H9 (cell line): ENCODE data around the gene RAB19. TPM values are rescaled to one million over a fixed set of nuclear protein-coding genes. Genes with fewer than 3 reads are reported as not detected.

ENCODE experiments used
- DNase-seq: peaks from one replicate; pipeline ENCODE4 v3.0.0-alpha.2; 2017
- H2AFZ ChIP-seq: one replicate; pipeline ENCODE4 v1.6.1; 2013; ENCODE audit warnings: mild to moderate bottlenecking, low read length, control low read depth, moderate library complexity
- H2AK5ac ChIP-seq: 2 replicates; pipeline ENCODE4 v1.6.1; 2013; ENCODE audit warnings: low read length, control low read depth, mixed read lengths; ENCODE audit not compliant: insufficient read length
- H2BK120ac ChIP-seq: one replicate; pipeline ENCODE4 v1.6.1; 2013; ENCODE audit warnings: low read depth, mild to moderate bottlenecking, low read length, control low read depth, inconsistent platforms; ENCODE audit not compliant: poor library complexity, severe bottlenecking
- H2BK12ac ChIP-seq: 2 replicates; pipeline ENCODE4 v1.6.1; 2013; ENCODE audit warnings: low read length, control low read depth, mixed read lengths, low read depth; ENCODE audit not compliant: insufficient read length
- H2BK15ac ChIP-seq: 2 replicates; pipeline ENCODE4 v1.6.1; 2013; ENCODE audit warnings: low read depth, low read length, control low read depth
- H2BK20ac ChIP-seq: one replicate; pipeline ENCODE4 v1.6.1; 2013; ENCODE audit warnings: low read depth, mild to moderate bottlenecking, low read length, control low read depth, inconsistent platforms; ENCODE audit not compliant: poor library complexity, severe bottlenecking
- H2BK5ac ChIP-seq: 2 replicates; pipeline ENCODE4 v1.6.1; 2013; ENCODE audit warnings: low read length, control low read depth, mixed read lengths; ENCODE audit not compliant: insufficient read length
- H3K14ac ChIP-seq: 2 replicates; pipeline ENCODE4 v1.6.1; 2013; ENCODE audit warnings: low read length, control low read depth; ENCODE audit not compliant: insufficient read depth
- H3K18ac ChIP-seq: 2 replicates; pipeline ENCODE4 v1.6.1; 2013; ENCODE audit warnings: low read depth, mild to moderate bottlenecking, mixed read lengths, low read length, control low read depth; ENCODE audit not compliant: insufficient read length
- H3K23ac ChIP-seq: 2 replicates; pipeline ENCODE4 v1.6.1; 2013; ENCODE audit warnings: low read length, control low read depth, mixed read lengths, low read depth; ENCODE audit not compliant: insufficient read length
- H3K23me2 ChIP-seq: 2 replicates; pipeline ENCODE4 v1.6.1; 2013; ENCODE audit warnings: low read depth, mild to moderate bottlenecking, mixed read lengths, low read length, control low read depth; ENCODE audit not compliant: insufficient read length, poor library complexity, severe bottlenecking
- H3K27ac ChIP-seq: 2 replicates; pipeline ENCODE4 v1.5.1; 2013; ENCODE audit warnings: low read length, control low read depth, mixed read lengths, low read depth; ENCODE audit not compliant: insufficient read length
- H3K27me3 ChIP-seq: 2 replicates; pipeline ENCODE4 v1.6.1; 2013; ENCODE audit warnings: low read length, control low read depth, inconsistent platforms; ENCODE audit not compliant: insufficient read depth
- H3K4ac ChIP-seq: 2 replicates; pipeline ENCODE4 v1.6.1; 2013; ENCODE audit warnings: low read depth, mild to moderate bottlenecking, control low read depth, inconsistent platforms, low read length, moderate library complexity
- H3K4me1 ChIP-seq: 2 replicates; pipeline ENCODE4 v1.6.1; 2013; ENCODE audit warnings: low read length, control low read depth, inconsistent platforms; ENCODE audit not compliant: insufficient read depth
- H3K4me2 ChIP-seq: 2 replicates; pipeline ENCODE4 v1.6.1; 2013; ENCODE audit warnings: low read length, control low read depth, mixed read lengths; ENCODE audit not compliant: insufficient read length, insufficient read depth
- H3K56ac ChIP-seq: 2 replicates; pipeline ENCODE4 v1.6.1; 2013; ENCODE audit warnings: low read depth, mild to moderate bottlenecking, mixed read lengths, low read length, control low read depth; ENCODE audit not compliant: insufficient read length
- H3K79me1 ChIP-seq: 2 replicates; pipeline ENCODE4 v1.6.1; 2013; ENCODE audit warnings: low read depth, mild to moderate bottlenecking, moderate library complexity, low read length, control low read depth, inconsistent platforms; ENCODE audit not compliant: insufficient read depth, poor library complexity, severe bottlenecking
- H3K79me2 ChIP-seq: 2 replicates; pipeline ENCODE4 v1.6.1; 2013; ENCODE audit warnings: low read length, control low read depth, inconsistent platforms; ENCODE audit not compliant: insufficient read depth
- H3K9ac ChIP-seq: 2 replicates; pipeline ENCODE4 v1.6.1; 2013; ENCODE audit warnings: low read length, control low read depth, mixed read lengths; ENCODE audit not compliant: insufficient read length; ENCODE audit errors: extremely low read depth
- H3K9me3 ChIP-seq: one replicate; pipeline ENCODE4 v1.6.1; 2013; ENCODE audit warnings: low read depth, low read length, inconsistent platforms; ENCODE audit not compliant: control insufficient read depth
- H3T11ph ChIP-seq: one replicate; pipeline ENCODE4 v1.6.1; 2013; ENCODE audit warnings: mild to moderate bottlenecking, low read length, control low read depth, inconsistent platforms
- H4K20me1 ChIP-seq: one replicate; pipeline ENCODE4 v1.6.1; 2013; ENCODE audit not compliant: control insufficient read depth, insufficient read length, insufficient read depth
- H4K5ac ChIP-seq: 2 replicates; pipeline ENCODE4 v1.6.1; 2013; ENCODE audit warnings: low read depth, mild to moderate bottlenecking, mixed read lengths, low read length, control low read depth; ENCODE audit not compliant: insufficient read length
- H4K8ac ChIP-seq: replicated peaks from 2 replicates; pipeline ENCODE4 v1.6.1; 2013; ENCODE audit warnings: low read length, control low read depth, mixed read lengths, low read depth; ENCODE audit not compliant: insufficient read length
- H4K91ac ChIP-seq: 2 replicates; pipeline ENCODE4 v1.6.1; 2013; ENCODE audit warnings: low read depth, mild to moderate bottlenecking, moderate library complexity, mixed read lengths, low read length, control low read depth; ENCODE audit not compliant: insufficient read length
- H3K27ac Mint-ChIP-seq, 3 experiments: 2 replicates in 2 of 3; 3 replicates in 1 of 3; pipeline ENCODE4 v1.8.0; 2020 to 2021; ENCODE audit warnings: mixed read lengths in 3 of 3, mild to moderate bottlenecking in 1 of 3, moderate library complexity in 1 of 3
- H3K27me3 Mint-ChIP-seq: 2 replicates; pipeline ENCODE4 v1.8.0; 2021; ENCODE audit warnings: low read depth, mild to moderate bottlenecking, moderate library complexity, mixed read lengths
- H3K36me3 Mint-ChIP-seq, 3 experiments: 2 replicates in 2 of 3; 3 replicates in 1 of 3; pipeline ENCODE4 v1.8.0; 2020 to 2021; ENCODE audit warnings: low read depth in 3 of 3, mixed read lengths in 3 of 3; ENCODE audit not compliant: insufficient read depth in 1 of 3
- H3K4me1 Mint-ChIP-seq, 2 experiments: 2 replicates each; pipeline ENCODE4 v1.8.0; 2020; ENCODE audit warnings: mixed read lengths in 2 of 2
- H3K4me3 Mint-ChIP-seq, 2 experiments: 2 replicates in 1 of 2; 3 replicates in 1 of 2; pipeline ENCODE4 v1.8.0; 2020 to 2021; ENCODE audit warnings: mild to moderate bottlenecking in 2 of 2, mixed read lengths in 2 of 2, moderate library complexity in 1 of 2
- H3K9me3 Mint-ChIP-seq, 2 experiments: 2 replicates in 1 of 2; 3 replicates in 1 of 2; pipeline ENCODE4 v1.8.0; 2020; ENCODE audit warnings: mild to moderate bottlenecking in 2 of 2, mixed read lengths in 2 of 2, moderate library complexity in 1 of 2
- CTCF ChIP-seq: fragments of 200-600 bp; sonication (generic); conservative IDR thresholded peaks from 3 replicates; pipeline ENCODE4 v1.8.0; 2021; ENCODE audit warnings: antibody characterized with exemption, mild to moderate bottlenecking
- WGBS: extraction: QIAGEN DNeasy Blood & Tissue Kit; methylation state at CpG from one replicate; pipeline ENCODE4 v1.1.7; 2013; ENCODE audit warnings: missing lambda C conversion rate, low lambda C conversion rate, mixed read lengths; ENCODE audit not compliant: insufficient read length; ENCODE audit errors: extremely low coverage; 5-methylcytosine and 5-hydroxymethylcytosine counted together
- total RNA-seq: library from RNA; stranded (reverse); gene quantifications from 2 replicates; pipeline ENCODE4 v1.2.1, GENCODE V29; 2021

The RAB19 gene
- total RNA-seq, 1 experiment from 2014 or later: 15.1 TPM

GRCh38 chr7:140475747-140476333, 72.0 kb downstream of the RAB19 start:
- Histone ChIP-seq H3K23ac (no peak overlapping the region), H3K56ac (no peak overlapping the region), H4K91ac (no peak overlapping the region), H3K18ac (no peak overlapping the region), H3K4ac (no peak overlapping the region), H2AK5ac (no peak overlapping the region), H3K23me2 (no peaks in the 10 kb centered on the region), H3K14ac (no peak overlapping the region), H2BK12ac (no peak overlapping the region), H4K8ac (no peak overlapping the region), H3K4me1 (no peaks in the 10 kb centered on the region; the same call in 1 of the 2 replicates), H2AFZ (no peak overlapping the region), H2BK15ac (no peak overlapping the region), H3K27me3 (no peaks in the 10 kb centered on the region), H2BK20ac (no peak overlapping the region), H3T11ph (no peak overlapping the region), H3K79me2 (peaks cover 42% of the 10 kb centered on the region), H3K9ac (no peak overlapping the region), H3K4me2 (no peak overlapping the region), H3K27ac (no peak overlapping the region), H2BK120ac (no peak overlapping the region), H3K79me1 (no peaks in the 10 kb centered on the region), H4K5ac (no peak overlapping the region), H3K9me3 (no peaks in the 10 kb centered on the region), H4K20me1 (no peaks in the 10 kb centered on the region), H2BK5ac (no peak overlapping the region)
- no peaks in the 10 kb centered on the region for H3K27me3 Mint-ChIP-seq
- peak overlapping the region in 1 of 2 experiments; percentile 32; a peak in 2 of 5 replicates for H3K4me3 Mint-ChIP-seq
- H3K36me3 Mint-ChIP-seq: peaks cover 5 to 13% (median 9%) of the 10 kb centered on the region in 3 experiments; a peak in 6 of 7 replicates
- DNase-seq: no peak
- WGBS: no CpG with 5 or more reads among the region's 2 CpGs
- peaks cover 0 to 3% of the 10 kb centered on the region in 2 experiments; a peak in 1 of 5 replicates for H3K9me3 Mint-ChIP-seq
- peaks cover 20 to 33% of the 10 kb centered on the region in 2 experiments for H3K4me1 Mint-ChIP-seq
- peak; percentile 67 for TF ChIP-seq CTCF
- peak overlapping the region in 1 of 3 experiments; percentile 80; a peak in 3 of 7 replicates for H3K27ac Mint-ChIP-seq
